ENCODE results near the gene RHAG.

DNA sequence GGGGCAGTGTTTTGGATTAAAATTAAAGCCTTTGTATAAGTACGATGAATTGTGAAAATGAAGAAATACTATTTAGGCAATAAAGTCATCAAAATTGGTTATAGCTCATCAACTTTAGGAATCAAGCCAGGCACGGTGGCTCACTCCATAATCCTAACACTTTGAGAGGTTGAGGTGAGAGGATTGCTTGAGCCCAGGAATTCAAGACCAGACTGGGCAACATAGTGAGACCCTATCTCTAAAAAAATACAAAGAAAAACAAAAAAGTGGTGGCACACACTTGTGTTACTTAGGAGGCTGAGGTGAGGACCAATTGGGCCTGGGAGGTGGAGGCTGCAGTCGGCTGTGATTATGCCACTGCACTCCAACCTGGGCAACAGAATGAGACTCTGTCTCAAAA lies 8.5 kb upstream of the RHAG start:
- TF ChIP-seq CHD2 (IDR thresholded peaks at IDR 0.05; ENCODE audit: low read length) (no peak), HDAC6 (IDR thresholded peaks at IDR 0.05; ENCODE audit: low read depth, low read length) (no peak), YY1 (IDR thresholded peaks at IDR 0.05; ENCODE audit: low read depth, low read length) (no peak), POLR2A (IDR thresholded peaks at IDR 0.05; ENCODE audit: control extremely low read depth in 1 of 2, low read depth in 2 of 2, low read length in 2 of 2) (no peak), EP300 (IDR thresholded peaks at IDR 0.05; ENCODE audit: borderline replicate concordance in 1 of 2, low read depth in 2 of 2, low read length in 2 of 2) (no peak), SIN3A (conservative IDR thresholded peaks at IDR 0.05 in 1 of 2, IDR thresholded peaks at IDR 0.05 in 1 of 2; ENCODE audit: low read depth in 1 of 2, low read length in 2 of 2) (no peak)
- TF ChIP-seq, protein P1, sequence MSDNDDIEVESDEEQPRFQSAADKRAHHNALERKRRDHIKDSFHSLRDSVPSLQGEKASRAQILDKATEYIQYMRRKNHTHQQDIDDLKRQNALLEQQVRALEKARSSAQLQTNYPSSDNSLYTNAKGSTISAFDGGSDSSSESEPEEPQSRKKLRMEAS (IDR thresholded peaks at IDR 0.05): no peak
- TF ChIP-seq, protein P2, sequence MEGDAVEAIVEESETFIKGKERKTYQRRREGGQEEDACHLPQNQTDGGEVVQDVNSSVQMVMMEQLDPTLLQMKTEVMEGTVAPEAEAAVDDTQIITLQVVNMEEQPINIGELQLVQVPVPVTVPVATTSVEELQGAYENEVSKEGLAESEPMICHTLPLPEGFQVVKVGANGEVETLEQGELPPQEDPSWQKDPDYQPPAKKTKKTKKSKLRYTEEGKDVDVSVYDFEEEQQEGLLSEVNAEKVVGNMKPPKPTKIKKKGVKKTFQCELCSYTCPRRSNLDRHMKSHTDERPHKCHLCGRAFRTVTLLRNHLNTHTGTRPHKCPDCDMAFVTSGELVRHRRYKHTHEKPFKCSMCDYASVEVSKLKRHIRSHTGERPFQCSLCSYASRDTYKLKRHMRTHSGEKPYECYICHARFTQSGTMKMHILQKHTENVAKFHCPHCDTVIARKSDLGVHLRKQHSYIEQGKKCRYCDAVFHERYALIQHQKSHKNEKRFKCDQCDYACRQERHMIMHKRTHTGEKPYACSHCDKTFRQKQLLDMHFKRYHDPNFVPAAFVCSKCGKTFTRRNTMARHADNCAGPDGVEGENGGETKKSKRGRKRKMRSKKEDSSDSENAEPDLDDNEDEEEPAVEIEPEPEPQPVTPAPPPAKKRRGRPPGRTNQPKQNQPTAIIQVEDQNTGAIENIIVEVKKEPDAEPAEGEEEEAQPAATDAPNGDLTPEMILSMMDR (IDR thresholded peaks at IDR 0.05; ENCODE audit: control extremely low read depth in 1 of 3, insufficient read depth in 1 of 3, low read depth in 1 of 3, low read length in 3 of 3): no peak
